Liver (tissue), 3 donors: ENCODE measurements around the gene KIRREL1.

Source experiments
- ATF3 ChIP-seq: IDR thresholded peaks from 2 replicates; pipeline ENCODE4 v1.6.1; 2016; ENCODE audit warnings: antibody characterized with exemption
- CTCF ChIP-seq: fragments of 150-350 bp; IDR thresholded peaks from 2 replicates; pipeline ENCODE4 v1.5.1; 2017; ENCODE audit warnings: improper control_type of control experiment, low read depth, low read length; ENCODE audit not compliant: missing input control
- EGR1 ChIP-seq, 2 donors: IDR thresholded peaks; 2 replicates each; pipeline ENCODE4 v1.6.1; 2016 to 2018; ENCODE audit warnings: antibody characterized with exemption in 2 of 2, low read depth in 2 of 2
- GABPA ChIP-seq, 2 donors: IDR thresholded peaks in 1 of 2; conservative IDR thresholded peaks in 1 of 2; 2 replicates each; pipeline ENCODE4 v1.6.1; 2016; ENCODE audit warnings: antibody characterized with exemption in 2 of 2, mild to moderate bottlenecking in 1 of 2, moderate library complexity in 1 of 2
- HNF4G ChIP-seq: IDR thresholded peaks from 2 replicates; pipeline ENCODE4 v1.6.1; 2016; ENCODE audit warnings: antibody characterized with exemption
- JUND ChIP-seq, 2 donors: IDR thresholded peaks; 2 replicates each; pipeline ENCODE4 v1.6.1; 2016; ENCODE audit warnings: antibody characterized with exemption in 2 of 2
- MAX ChIP-seq: IDR thresholded peaks from 2 replicates; pipeline ENCODE4 v1.6.1; 2016; ENCODE audit warnings: antibody characterized with exemption
- NR2F2 ChIP-seq: IDR thresholded peaks from 2 replicates; pipeline ENCODE4 v1.6.1; 2016; ENCODE audit warnings: antibody characterized with exemption
- RAD21 ChIP-seq, 2 donors: IDR thresholded peaks; 2 replicates each; pipeline ENCODE4 v1.6.1; 2016; ENCODE audit warnings: antibody characterized with exemption in 2 of 2, mild to moderate bottlenecking in 2 of 2
- REST ChIP-seq: IDR thresholded peaks from 2 replicates; pipeline ENCODE4 v1.6.1; 2016; ENCODE audit warnings: antibody characterized with exemption, mild to moderate bottlenecking
- SP1 ChIP-seq: IDR thresholded peaks from 2 replicates; pipeline ENCODE4 v1.6.1; 2018; ENCODE audit warnings: antibody characterized with exemption, mild to moderate bottlenecking
- YY1 ChIP-seq: IDR thresholded peaks from 2 replicates; pipeline ENCODE4 v1.6.1; 2016; ENCODE audit warnings: antibody characterized with exemption, mild to moderate bottlenecking
- donor health status: healthy.
- donor health status: healthy.

- TF ChIP-seq SP1 (no peak), CTCF (peak; percentile 90), ATF3 (no peak), REST (no peak), EGR1 (IDR thresholded peaks at IDR 0.05; ENCODE audit: low read depth in 2 of 2) (no peak), YY1 (no peak), JUND (IDR thresholded peaks at IDR 0.05) (no peak), HNF4G (no peak), GABPA (IDR thresholded peaks at IDR 0.05 in 1 of 2, conservative IDR thresholded peaks at IDR 0.05 in 1 of 2) (no peak), MAX (no peak), NR2F2 (no peak), RAD21 (IDR thresholded peaks at IDR 0.05) (peak; percentile 89 to 90)
Observed at GRCh38 chr1:157992031-157992832, 1.2 kb upstream of the KIRREL1 start.
